GM06990 (cell line): Measurements from ENCODE around the gene FSTL4.

ENCODE experiments used
- DNase-seq: peaks from one replicate; pipeline ENCODE4 v3.0.0-alpha.2; 2011; ENCODE audit not compliant: insufficient read length; ENCODE audit errors: extremely low read depth
- H3K27me3 ChIP-seq: replicated peaks from 2 replicates; pipeline ENCODE4 v1.6.0; 2011; ENCODE audit warnings: low read length; ENCODE audit not compliant: control insufficient read depth, insufficient read depth
- H3K36me3 ChIP-seq: 2 replicates; pipeline ENCODE4 v1.5.1; 2011; ENCODE audit warnings: low read length; ENCODE audit not compliant: control insufficient read depth, insufficient read depth
- H3K4me3 ChIP-seq: replicated peaks from 2 replicates; pipeline ENCODE4 v1.5.1; 2011; ENCODE audit warnings: low read depth, mild to moderate bottlenecking, control low read depth, low read length
- CTCF ChIP-seq: IDR thresholded peaks from 2 replicates; pipeline ENCODE4 v1.5.1; 2011; ENCODE audit warnings: low read length, control low read depth, mild to moderate bottlenecking, inconsistent platforms; ENCODE audit not compliant: insufficient read depth, poor library complexity, severe bottlenecking

Gene FSTL4

GRCh38 chr5:133336969-133337410 is 275.4 kb downstream of the FSTL4 start:
- TF ChIP-seq CTCF = no peak
- Histone ChIP-seq H3K4me3 (no peak overlapping the region), H3K36me3 (no peaks in the 10 kb centered on the region), H3K27me3 (no peaks in the 10 kb centered on the region)
- no peak for DNase-seq

GRCh38 chr5:133336121-133336968 is 276.0 kb downstream of the FSTL4 start:
- TF ChIP-seq CTCF = no peak
- no peaks in the 10 kb centered on the region for H3K27me3 ChIP-seq

GRCh38 chr5:133334796-133335639 is 277.3 kb downstream of the FSTL4 start:
- no peak overlapping the region for H3K4me3 ChIP-seq
- no peaks in the 10 kb centered on the region for H3K36me3 ChIP-seq
- no peak for DNase-seq
- H3K27me3 ChIP-seq = no peaks in the 10 kb centered on the region
- TF ChIP-seq CTCF = no peak

More at GRCh38 chr5:133336121-133336968, 276.0 kb downstream of the FSTL4 start:
- no peak for DNase-seq
- Histone ChIP-seq H3K36me3 (no peaks in the 10 kb centered on the region), H3K4me3 (no peak overlapping the region)

GRCh38 chr5:133333326-133334150 is 278.8 kb downstream of the FSTL4 start:
- no peaks in the 10 kb centered on the region for H3K36me3 ChIP-seq
- H3K4me3 ChIP-seq = no peak overlapping the region
- TF ChIP-seq CTCF = no peak
- H3K27me3 ChIP-seq = no peaks in the 10 kb centered on the region
- no peak for DNase-seq

GRCh38 chr5:133332439-133333024 is 279.8 kb downstream of the FSTL4 start:
- H3K4me3 ChIP-seq = no peak overlapping the region
- H3K36me3 ChIP-seq = no peaks in the 10 kb centered on the region
- no peak for TF ChIP-seq CTCF
- H3K27me3 ChIP-seq = no peaks in the 10 kb centered on the region
- DNase-seq = no peak
